GM21619 (cell line): ENCODE data around the gene C1RL.

Experiments
- ATAC-seq: cut with Tn5 transposase; IDR thresholded peaks from one replicate; pipeline ENCODE4 v1.9.1; 2021; ENCODE audit not compliant: unreplicated experiment

Gene C1RL

GRCh38 chr12:7139200-7139599 lies 30.2 kb upstream of the C1RL start:
- no peak for ATAC-seq

GRCh38 chr12:7137908-7138307 lies 28.9 kb upstream of the C1RL start:
- ATAC-seq, result no peak

GRCh38 chr12:7136676-7137075 lies 27.7 kb upstream of the C1RL start:
- ATAC-seq, result no peak

- ATAC-seq, result no peak
Measured at GRCh38 chr12:7136071-7136470, 27.1 kb upstream of the C1RL start.

- no peak for ATAC-seq
Measured at GRCh38 chr12:7134396-7135166, 25.6 kb upstream of the C1RL start.

GRCh38 chr12:7131502-7131866 lies 22.5 kb upstream of the C1RL start:
- ATAC-seq, result no peak

- ATAC-seq, result peak; percentile 38
Measured at GRCh38 chr12:7130701-7131501, 21.9 kb upstream of the C1RL start.

- peak; percentile 68 for ATAC-seq
Measured at GRCh38 chr12:7129872-7130691, 21.1 kb upstream of the C1RL start, which contains the start of gene CLSTN3. Gene CLSTN3 (plus strand): TSS chr12:7130371. CDS start chr12:7130649, 278 bp downstream.

- ATAC-seq, result peak; percentile 22
Measured at GRCh38 chr12:7129287-7129871, 20.4 kb upstream of the C1RL start.

GRCh38 chr12:7128681-7129286 lies 19.8 kb upstream of the C1RL start, which contains the start of gene RBP5:
Gene RBP5 (minus strand): TSS chr12:7128889. CDS start chr12:7128775, 114 bp downstream.
- no peak for ATAC-seq

- no peak for ATAC-seq
Measured at GRCh38 chr12:7127916-7128626, 19.1 kb upstream of the C1RL start.

GRCh38 chr12:7125632-7126227 lies 16.7 kb upstream of the C1RL start:
- no peak for ATAC-seq

GRCh38 chr12:7123806-7124522 lies 14.9 kb upstream of the C1RL start:
- no peak for ATAC-seq

GRCh38 chr12:7122811-7123769 lies 14.1 kb upstream of the C1RL start:
- no peak for ATAC-seq

GRCh38 chr12:7121324-7121723 lies 12.3 kb upstream of the C1RL start:
- ATAC-seq, result no peak

- no peak for ATAC-seq
Measured at GRCh38 chr12:7120166-7120565, 11.2 kb upstream of the C1RL start.

GRCh38 chr12:7118881-7119280 lies 9.9 kb upstream of the C1RL start:
- no peak for ATAC-seq

GRCh38 chr12:7117670-7118069 lies 8.7 kb upstream of the C1RL start:
- no peak for ATAC-seq
